Measurements from ENCODE around the gene USP13.

- TF ChIP-seq POLR2A (IDR thresholded peaks at IDR 0.05) (no peak), CTCF (IDR thresholded peaks at IDR 0.05) (no peak)
These were observed 25.0 kb downstream of the USP13 start for GRCh38 chr3:179677884-179678283.

All from Peyer's patch (tissue), 4 donors.